Thyroid gland (tissue), 4 donors: ENCODE measurements around the gene SLC30A7. TPM values are rescaled to one million over a fixed set of nuclear protein-coding genes. Genes with fewer than 3 reads are reported as not detected.

Source experiments
- DNase-seq, 2 donors: peaks; one replicate each; pipeline ENCODE4 v3.0.0-alpha.2; 2019
- H3K27ac ChIP-seq, 3 donors: fragments of 200-600 bp; sonication (generic); 1 replicate in 2 of 3; 2 replicates in 1 of 3; pipeline ENCODE4 v1.5.1; 2016 to 2019; ENCODE audit warnings: mild to moderate bottlenecking in 1 of 3, moderate library complexity in 1 of 3
- H3K27me3 ChIP-seq: fragments of 200-600 bp; sonication (generic); one replicate; pipeline ENCODE4 v1.5.1; 2019
- H3K36me3 ChIP-seq, 2 donors: fragments of 200-600 bp; sonication (generic); one replicate each; pipeline ENCODE4 v1.5.1; 2016 to 2019
- H3K4me1 ChIP-seq, 2 donors: fragments of 200-600 bp; sonication (generic); one replicate each; pipeline ENCODE4 v1.5.1; 2017 to 2019
- H3K4me3 ChIP-seq, 3 donors: fragments of 200-600 bp; sonication (generic); replicated peaks in 1 of 3; 1 replicate in 2 of 3; 2 replicates in 1 of 3; pipeline ENCODE4 v1.5.1; 2016; ENCODE audit warnings: mild to moderate bottlenecking in 1 of 3
- H3K9me3 ChIP-seq: fragments of 200-600 bp; sonication (generic); one replicate; pipeline ENCODE4 v1.5.1; 2017
- CTCF ChIP-seq, 6 experiments: fragments of 200-600 bp in 3 of 6; fragments of 450-650 bp in 3 of 6; sonication (generic) in 3 of 6; IDR thresholded peaks; one replicate each; pipeline ENCODE4 v1.5.1; 2016 to 2019; ENCODE audit warnings: antibody characterized with exemption in 6 of 6, mild to moderate bottlenecking in 2 of 6, inconsistent platforms in 1 of 6, moderate library complexity in 1 of 6
- POLR2A ChIP-seq, 2 donors: fragments of 450-650 bp; IDR thresholded peaks; one replicate each; pipeline ENCODE4 v1.6.1; 2017; ENCODE audit warnings: antibody characterized with exemption in 2 of 2, mild to moderate bottlenecking in 2 of 2, moderate library complexity in 1 of 2
- WGBS, 2 donors: methylation state at CpG; one replicate each; pipeline ENCODE4 v1.1.5; 2017; 5-methylcytosine and 5-hydroxymethylcytosine counted together
- intact Hi-C: fragments of 100-400 bp; cut with DNase I; formaldehyde crosslinking; loops from one replicate; pipeline ENCODE4 v1.15.1; 2023
- total RNA-seq, 4 donors: library from RNA; depleted of rRNA; stranded (reverse); fragments of >200 nt; gene quantifications; one replicate each; pipeline ENCODE4 v1.2.3, GENCODE V29; 2016

The SLC30A7 gene
- total RNA-seq, 4 donors from 2014 or later = 32.4 to 39.7 (median 36.1) TPM

- TF ChIP-seq CTCF (IDR thresholded peaks at IDR 0.05) (no peak), POLR2A (IDR thresholded peaks at IDR 0.05) (no peak)
These were observed 133.3 kb downstream of the SLC30A7 start for GRCh38 chr1:101029184-101029583.

GRCh38 chr1:101030881-101031280 is 135.0 kb downstream of the SLC30A7 start:
- Histone ChIP-seq H3K9me3 (no peaks in the 10 kb centered on the region), H3K36me3 (no peaks in the 10 kb centered on the region), H3K27me3 (no peaks in the 10 kb centered on the region), H3K4me1 (peaks cover 0 to 4% of the 10 kb centered on the region in 2 donors), H3K27ac (no peak overlapping the region), H3K4me3 (no peak overlapping the region)
- intact Hi-C loops = no loop called here
- WGBS, 2 donors = 83 to 88% methylated on average over 4 of the region's 4 CpGs
- no peak for TF ChIP-seq CTCF (IDR thresholded peaks at IDR 0.05)
- TF ChIP-seq POLR2A (IDR thresholded peaks at IDR 0.05) = no peak
- DNase-seq = no peak

More at GRCh38 chr1:101029184-101029583, 133.3 kb downstream of the SLC30A7 start:
- peaks cover 5 to 11% of the 10 kb centered on the region in 2 donors for H3K4me1 ChIP-seq
- no peak overlapping the region for H3K27ac ChIP-seq
- no peaks in the 10 kb centered on the region for H3K36me3 ChIP-seq
- no peak for DNase-seq
- H3K27me3 ChIP-seq = no peaks in the 10 kb centered on the region
- H3K9me3 ChIP-seq = no peaks in the 10 kb centered on the region
- WGBS, 2 donors = 76 to 80% methylated on average over 1 of the region's 1 CpG
- intact Hi-C loops = no loop called here
- no peak overlapping the region for H3K4me3 ChIP-seq

Other genes with a start within 250 kb of the SLC30A7 start
- gene VCAM1, start 176.3 kb upstream of the SLC30A7 start, total RNA-seq = 10 to 100 TPM in 1 of 4 donors, 1 to 10 TPM in 3; 1.4 to 11.1 (median 4.5) TPM
- gene EXTL2, start 1.2 kb upstream of the SLC30A7 start, total RNA-seq = 10 to 100 TPM; 13.9 to 17.4 (median 17.2) TPM
- 10 to 100 TPM; 13.8 to 32.8 (median 23.6) TPM for gene DPH5, start 129.7 kb downstream of the SLC30A7 start, total RNA-seq